GM21737 (cell line): ENCODE results near the gene EIF2B2.

Experiments
- ATAC-seq: cut with Tn5 transposase; IDR thresholded peaks from one replicate; pipeline ENCODE4 v1.9.1; 2021; ENCODE audit warnings: mild to moderate bottlenecking, moderate library complexity; ENCODE audit not compliant: unreplicated experiment

The EIF2B2 gene

GRCh38 chr14:75002392-75003249, at the start of gene EIF2B2:
EIF2B2 (plus strand) TSS chr14:75002921; CDS start chr14:75002991, 70 bp downstream.
- ATAC-seq = peak; percentile 96

DNA sequence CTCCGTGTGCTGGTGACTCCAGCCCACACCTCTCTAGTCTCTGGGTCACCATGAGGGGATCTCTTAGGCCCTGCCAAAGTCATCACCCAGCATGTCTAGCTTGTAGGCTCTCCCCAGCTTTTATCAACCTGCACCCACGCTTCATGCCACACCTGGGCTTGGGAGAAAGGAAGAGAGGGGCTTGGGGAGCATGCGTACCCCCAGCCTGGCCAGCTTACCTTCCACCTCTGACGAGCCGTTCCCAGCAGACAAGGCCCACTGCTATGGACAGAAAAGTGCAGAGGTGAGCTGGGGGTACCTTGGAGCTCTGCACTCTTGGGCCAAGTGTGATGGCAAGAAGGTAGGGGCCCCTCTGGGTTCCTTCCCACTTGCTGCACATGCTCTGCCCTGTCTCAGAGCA, 49.0 kb upstream of the EIF2B2 start:
- ATAC-seq = no peak

GRCh38 chr14:74954232-74954946, 48.3 kb upstream of the EIF2B2 start:
- ATAC-seq = no peak

- ATAC-seq = no peak
Measured at GRCh38 chr14:74954947-74955228, 47.8 kb upstream of the EIF2B2 start.

DNA sequence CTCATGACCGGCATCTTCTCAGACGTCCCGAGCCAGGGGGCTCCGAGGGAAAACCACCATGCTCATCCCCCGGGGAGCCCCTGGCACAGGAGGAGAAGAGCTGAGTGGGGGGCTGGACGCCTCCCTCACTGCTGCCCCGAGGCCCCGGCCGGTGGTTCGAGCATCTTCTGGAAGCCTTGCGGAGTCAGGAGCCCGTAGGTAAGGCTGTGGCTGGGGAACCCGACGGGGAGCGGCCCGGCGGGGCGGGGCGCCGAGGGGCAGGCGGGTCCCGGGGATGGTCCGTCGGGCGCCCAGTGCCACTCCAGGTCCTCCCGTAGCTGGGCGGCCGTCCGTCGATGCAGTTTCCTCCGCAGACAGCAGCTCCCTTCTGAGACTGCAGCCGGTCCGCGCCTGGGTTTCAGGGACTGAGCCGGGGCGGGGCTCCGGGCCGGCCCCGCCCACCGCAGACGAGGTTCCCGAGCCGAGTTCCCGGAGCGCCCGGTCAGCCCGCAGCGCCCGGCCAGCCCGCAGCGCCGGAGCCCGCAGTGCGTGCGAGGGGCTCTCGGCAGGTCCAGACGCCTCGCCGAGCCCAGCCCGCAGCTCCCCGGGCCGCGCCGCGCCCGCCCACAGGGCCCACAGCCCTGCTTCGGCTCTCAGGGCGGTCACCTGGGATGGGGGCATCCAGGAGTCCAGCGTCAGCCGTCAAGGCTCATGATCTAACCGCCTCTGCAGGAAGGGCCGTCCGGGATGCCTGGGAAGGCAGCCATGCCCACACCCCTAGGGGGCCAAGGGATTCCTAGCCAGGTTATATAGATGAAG, 47.3 kb upstream of the EIF2B2 start, which contains the start of gene PGF:
Gene PGF, minus strand, starts transcription at position 369 of the 798 bp plus-strand sequence. Its CDS starts 355 bp downstream, at position 14.
- no peak for ATAC-seq

GRCh38 chr14:74956027-74956279, 46.8 kb upstream of the EIF2B2 start:
- no peak for ATAC-seq

GRCh38 chr14:74956280-74957072, 46.2 kb upstream of the EIF2B2 start:
- no peak for ATAC-seq

DNA sequence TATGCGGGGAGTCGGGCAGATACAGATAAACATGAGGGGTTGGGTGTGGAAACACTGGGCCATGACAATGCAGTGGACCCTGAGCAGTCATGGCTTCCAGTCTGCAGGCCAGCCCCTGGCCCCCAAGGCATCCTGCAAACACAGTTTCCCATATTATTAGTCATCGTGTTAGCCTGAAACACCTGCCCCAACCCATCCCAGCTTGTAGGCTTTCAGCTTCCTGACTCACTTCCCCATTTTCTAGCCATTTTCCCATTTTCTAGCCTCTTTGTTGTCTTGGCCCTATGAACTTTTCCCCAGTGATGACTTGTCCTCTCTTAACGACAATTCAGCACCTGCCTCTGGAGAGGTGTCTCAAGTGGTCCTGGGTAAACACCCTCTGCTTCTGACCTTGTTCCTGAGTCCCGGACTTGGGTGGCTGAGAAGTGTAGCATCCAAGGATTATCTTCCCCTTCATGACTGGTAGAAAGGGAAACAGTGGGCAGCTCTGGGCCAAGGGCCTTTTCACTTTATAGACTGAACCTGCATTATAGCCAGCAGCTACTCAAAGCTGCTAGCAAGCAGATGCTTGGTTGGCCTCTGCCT, 43.0 kb upstream of the EIF2B2 start:
- no peak for ATAC-seq

GRCh38 chr14:74960736-74961135, 42.0 kb upstream of the EIF2B2 start:
- ATAC-seq = no peak

DNA sequence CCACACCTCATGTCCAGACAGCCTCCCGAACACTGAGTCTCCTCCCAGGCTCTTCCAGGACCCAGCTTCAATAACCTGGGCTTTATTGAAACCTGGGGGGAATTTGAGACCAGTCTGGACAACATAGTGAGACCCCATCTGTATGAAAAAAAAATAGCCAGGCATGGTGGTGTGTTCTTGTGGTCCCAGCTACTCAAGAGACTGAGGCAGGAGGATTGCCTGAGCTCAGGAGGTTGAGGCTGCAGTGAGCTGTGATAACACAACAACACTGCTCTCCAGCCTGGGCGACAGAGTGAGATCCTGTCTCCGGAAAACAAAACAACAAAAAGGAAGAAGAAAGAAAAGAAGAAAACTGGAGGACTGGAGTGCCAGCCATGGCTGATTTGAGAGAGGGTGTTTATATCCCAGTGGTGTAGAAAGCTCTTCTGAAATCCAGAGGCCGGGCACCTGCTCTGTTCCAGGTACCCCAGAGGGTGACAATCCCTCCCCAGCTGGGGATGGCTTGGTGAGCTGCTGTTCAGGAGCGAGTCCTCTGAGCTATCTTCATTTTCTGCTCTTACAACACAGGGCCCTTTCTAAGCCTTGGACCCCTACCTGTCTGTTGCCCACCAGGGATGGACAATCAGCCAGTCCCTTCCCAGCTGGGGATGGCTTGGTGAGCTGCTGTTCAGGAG, 41.3 kb upstream of the EIF2B2 start:
- ATAC-seq = no peak

DNA sequence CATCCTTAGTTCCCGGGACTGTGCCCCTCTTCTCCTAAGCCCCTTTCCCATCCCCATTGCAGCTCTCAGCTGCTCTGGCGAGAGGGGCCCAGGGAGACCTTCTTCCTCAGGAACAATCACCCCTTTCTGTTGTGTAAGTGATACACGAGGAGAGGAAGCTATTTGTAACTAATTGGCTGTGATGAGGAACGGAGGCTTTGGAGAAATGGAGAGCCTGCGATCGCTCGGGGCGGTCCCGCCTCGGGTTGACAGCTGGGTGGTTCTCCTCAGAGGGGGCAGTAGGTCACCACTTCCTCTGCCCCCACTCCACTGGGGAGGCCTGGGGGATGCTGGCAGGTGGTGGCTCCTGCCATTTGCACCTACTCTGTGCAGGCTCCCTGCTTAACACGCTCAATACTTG, 40.7 kb upstream of the EIF2B2 start:
- ATAC-seq = no peak

- ATAC-seq = no peak
Measured at GRCh38 chr14:74962493-74962892, 40.2 kb upstream of the EIF2B2 start.

- ATAC-seq = no peak
Measured at GRCh38 chr14:74963178-74963704, 39.5 kb upstream of the EIF2B2 start.

DNA sequence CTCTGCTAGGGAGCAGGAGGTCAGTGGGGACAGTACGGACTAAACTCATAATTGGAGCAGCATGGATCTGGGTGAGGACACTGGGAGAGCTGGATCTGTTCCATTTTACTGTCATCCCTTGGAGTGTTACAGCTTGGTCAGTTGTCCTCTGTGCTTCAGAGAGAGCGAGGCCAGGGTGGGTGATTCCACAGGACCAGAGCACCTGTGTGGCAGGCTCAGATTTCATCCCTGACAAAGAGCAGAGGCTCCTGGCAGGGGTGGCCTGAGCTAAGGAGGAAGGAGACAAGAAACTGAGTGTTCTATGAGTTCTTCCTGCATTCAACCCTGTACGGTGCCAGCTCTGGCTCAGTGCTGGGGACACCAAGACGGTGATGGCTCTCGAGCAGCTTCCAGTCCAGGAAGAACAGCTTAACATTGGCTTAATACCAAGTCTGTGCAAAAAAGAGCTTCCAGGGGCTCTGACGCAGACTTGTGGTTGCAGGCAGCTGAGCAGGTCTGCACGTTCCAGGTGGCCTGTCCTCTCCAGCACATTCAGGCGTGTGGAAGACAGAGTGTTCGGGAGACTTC, 38.9 kb upstream of the EIF2B2 start:
- ATAC-seq = no peak

DNA sequence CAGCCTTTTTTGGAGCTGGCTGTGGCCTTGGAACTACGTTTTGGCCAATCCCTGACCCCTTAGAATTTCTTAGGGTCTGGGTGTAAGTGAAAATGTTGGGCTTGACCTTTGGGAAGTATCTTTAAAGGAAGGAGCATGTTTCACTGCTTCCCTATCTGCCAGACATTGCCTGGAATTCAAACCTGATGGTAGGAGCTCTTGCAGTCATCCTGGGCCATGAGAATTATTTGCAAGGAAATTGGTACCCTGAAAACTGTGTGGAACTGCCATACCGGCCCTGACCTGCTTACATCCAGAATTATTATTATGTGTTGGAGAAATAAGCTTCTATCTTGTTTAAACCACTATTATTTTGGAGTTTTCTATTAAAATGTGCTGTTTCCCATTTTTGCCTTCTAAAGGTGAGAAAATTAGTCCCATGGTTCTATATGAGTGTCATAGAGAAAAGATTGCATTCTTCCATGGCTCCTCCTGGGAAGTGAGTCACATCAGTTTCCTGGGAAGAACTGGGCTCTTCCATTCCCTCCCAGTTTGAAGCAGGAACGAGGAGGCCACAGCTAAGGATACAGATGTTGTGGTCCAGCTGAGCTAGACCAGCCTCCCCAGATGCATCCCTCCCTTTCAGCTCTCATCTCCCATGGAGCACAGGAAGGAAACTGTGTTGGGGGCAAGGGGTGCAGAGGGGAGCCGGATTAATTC, 37.8 kb upstream of the EIF2B2 start:
- no peak for ATAC-seq

- no peak for ATAC-seq
Measured at GRCh38 chr14:74965486-74966153, 37.1 kb upstream of the EIF2B2 start.

DNA sequence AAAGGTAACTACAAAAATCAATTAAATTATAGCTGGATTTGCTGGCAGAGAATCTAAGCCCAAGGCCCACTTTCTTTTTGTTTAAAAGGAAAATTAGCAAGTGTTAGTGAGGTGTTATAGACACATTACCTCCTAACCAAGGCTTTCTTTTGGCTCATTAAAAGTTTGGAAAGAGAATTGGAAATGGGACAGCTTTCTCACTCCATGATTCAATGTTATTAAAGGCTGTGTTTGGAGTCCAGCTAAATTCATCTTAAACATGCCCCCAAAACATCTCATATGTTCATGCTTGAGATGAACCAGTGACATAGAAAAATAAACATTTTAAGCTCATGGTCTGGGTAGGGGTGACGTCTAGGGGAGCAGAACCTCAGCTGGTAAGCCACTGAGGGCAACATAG, 33.9 kb upstream of the EIF2B2 start:
- no peak for ATAC-seq

DNA sequence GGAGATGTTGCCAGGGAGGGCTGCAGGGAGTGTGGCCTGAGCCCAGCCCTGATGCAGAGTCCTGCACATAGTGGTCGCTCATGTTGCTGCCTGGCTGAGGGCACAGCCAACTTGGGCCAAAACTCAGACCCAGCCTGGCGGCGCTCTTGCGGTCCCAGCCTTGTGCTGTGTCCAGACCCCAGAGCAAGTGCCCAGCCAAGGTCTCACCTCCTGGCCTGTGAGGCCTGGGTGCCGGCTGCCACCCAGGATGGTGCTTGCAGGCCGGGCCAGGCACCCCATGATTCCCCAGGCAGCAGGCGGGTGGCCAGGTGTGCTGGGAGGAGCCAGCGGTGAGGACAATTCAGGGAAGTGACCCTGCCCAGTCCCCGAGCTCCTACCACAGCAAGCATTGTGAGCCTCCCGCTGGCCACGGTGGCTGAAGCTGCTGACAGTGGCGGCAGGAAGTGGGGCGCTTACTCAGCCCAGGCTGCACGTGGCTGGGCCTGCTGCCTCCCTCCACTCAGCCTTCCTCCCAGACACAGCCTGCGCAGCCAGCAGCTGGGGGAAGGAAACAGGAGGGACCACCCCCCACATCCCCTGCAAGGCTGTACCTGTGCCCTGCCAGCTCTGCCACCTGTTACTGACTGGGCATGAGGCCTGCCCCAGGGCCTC, 29.6 kb upstream of the EIF2B2 start:
- ATAC-seq = no peak
